ENCODE data around the gene ITIH5. TPM values are rescaled to one million over a fixed set of nuclear protein-coding genes. Genes with fewer than 3 reads are reported as not detected.
"Not testable (repeated sequence)": the region's sequence is repeated elsewhere in the genome, so short reads cannot be mapped to it uniquely, and the experiment has no call there.

Gene ITIH5
- total and polyA plus RNA-seq, 2 of the 13 experiments (the other 11 are each of a cell fraction or from before 2014, with no cell fraction given): 4.7 to 8.9 TPM

GRCh38 chr10:7686351-7687171 lies 19.8 kb upstream of the ITIH5 start (continued):
- peak; percentile 75 for TF ChIP-seq PHF21A (CRISPR knock-in tag; IDR thresholded peaks at IDR 0.05)
- TF ChIP-seq RARG (CRISPR knock-in tag; IDR thresholded peaks at IDR 0.05; ENCODE audit: low read depth): no peak
- no peak; the same call in 1 of the 2 replicates for TF ChIP-seq KDM5A (IDR thresholded peaks at IDR 0.05; ENCODE audit: borderline replicate concordance, low read length)
- no peak for TF ChIP-seq ZNF660 (CRISPR knock-in tag; IDR thresholded peaks at IDR 0.05; ENCODE audit: borderline replicate concordance, low read depth)
- TF ChIP-seq PLSCR1 (CRISPR knock-in tag; IDR thresholded peaks at IDR 0.05; ENCODE audit: borderline replicate concordance): no peak; the same call in 1 of the 2 replicates
- peak; percentile 72; the same call in 1 of the 2 replicates for TF ChIP-seq NR2C2 (CRISPR knock-in tag; IDR thresholded peaks at IDR 0.05; ENCODE audit: borderline replicate concordance)
- no peak for TF ChIP-seq ARHGAP35 (CRISPR knock-in tag; IDR thresholded peaks at IDR 0.05; ENCODE audit: borderline replicate concordance)
- TF ChIP-seq NFE2 (CRISPR knock-in tag; IDR thresholded peaks at IDR 0.05): no peak
- TF ChIP-seq PHF5A (CRISPR knock-in tag; IDR thresholded peaks at IDR 0.05; ENCODE audit: low read depth, unreplicated experiment): peak; percentile 90
- TF ChIP-seq KAT7 (CRISPR knock-in tag; IDR thresholded peaks at IDR 0.05; ENCODE audit: borderline replicate concordance): no peak; the same call in 1 of the 2 replicates
- TF ChIP-seq ARNT2 (CRISPR knock-in tag; IDR thresholded peaks at IDR 0.05; ENCODE audit: low read depth): no peak

GRCh38 chr10:7680078-7680477 lies 13.3 kb upstream of the ITIH5 start:
- POLR2A ChIA-PET, ATAC-seq: not testable (repeated sequence)

More at GRCh38 chr10:7680078-7680477, 13.3 kb upstream of the ITIH5 start:
- in situ Hi-C loops (cut with HindIII; ENCODE audit: extremely low pct_ligation_motif_present, low pct_unique_long_range_greater_than_20kb); H4K20me1 ChIP-seq (ENCODE audit: insufficient read depth, low read length); DNase-seq (ENCODE audit: low spot score); H3K9ac ChIP-seq (ENCODE audit: insufficient read depth, low read depth, low read length); H3K36me3 ChIP-seq (replicated peaks in 1 of 2; ENCODE audit: control insufficient read depth in 1 of 2, insufficient read depth in 2 of 2, low read length in 2 of 2); H3K9me3 ChIP-seq (ENCODE audit: low read length); H3K27me3 ChIP-seq (ENCODE audit: control insufficient read depth in 1 of 2, insufficient read depth in 2 of 2, low read length in 2 of 2); intact Hi-C loops (cut with micrococcal nuclease; ENCODE audit: unreplicated experiment); H3K79me2 ChIP-seq (ENCODE audit: insufficient read depth, low read length); FAIRE-seq; H3K4me2 ChIP-seq (ENCODE audit: low read depth, low read length); H2AFZ ChIP-seq (ENCODE audit: low read length); CTCF ChIA-PET (ENCODE audit: low intra/inter-chr PET ratio, low total read pairs); H3K4me3 ChIP-seq (replicated peaks in 1 of 3; ENCODE audit: insufficient read depth in 1 of 3, low read depth in 2 of 3, low read length in 3 of 3); BruUV-seq (replicated peaks); H3K27ac ChIP-seq (ENCODE audit: extremely low read length, insufficient read depth, low read length): not testable (repeated sequence)
- peaks cover 12% of the 10 kb centered on the region for H3K4me1 ChIP-seq (ENCODE audit: insufficient read depth, low read length)
- WGBS (ENCODE audit: low lambda C conversion rate): 37% methylated on average over 5 of the region's 5 CpGs
